ENCODE measurements around the gene LIPC.

The LIPC gene

DNA sequence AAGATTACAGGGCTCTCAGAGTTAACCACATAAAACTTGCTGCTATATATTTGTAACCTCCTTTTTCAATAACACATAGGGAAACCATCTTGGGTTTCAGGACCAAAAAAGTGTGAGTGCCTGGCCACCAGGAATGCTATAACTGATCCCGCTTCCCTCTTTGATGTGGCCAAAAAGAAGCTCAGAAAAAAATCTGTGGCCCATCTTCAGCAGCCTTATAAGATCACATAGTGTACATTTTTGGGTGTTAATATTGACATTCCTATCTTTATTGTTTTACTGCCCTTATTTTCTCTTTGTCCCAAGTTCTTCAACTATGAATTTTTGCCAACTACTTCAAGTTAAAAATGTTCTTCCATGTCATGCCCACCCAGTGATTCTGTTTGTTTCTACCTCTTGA is 102.8 kb downstream of the LIPC start:
- DNase-seq (ENCODE audit: insufficient read length, low spot score) (no peak), FAIRE-seq (no peak)
- TF ChIP-seq, protein P1, sequence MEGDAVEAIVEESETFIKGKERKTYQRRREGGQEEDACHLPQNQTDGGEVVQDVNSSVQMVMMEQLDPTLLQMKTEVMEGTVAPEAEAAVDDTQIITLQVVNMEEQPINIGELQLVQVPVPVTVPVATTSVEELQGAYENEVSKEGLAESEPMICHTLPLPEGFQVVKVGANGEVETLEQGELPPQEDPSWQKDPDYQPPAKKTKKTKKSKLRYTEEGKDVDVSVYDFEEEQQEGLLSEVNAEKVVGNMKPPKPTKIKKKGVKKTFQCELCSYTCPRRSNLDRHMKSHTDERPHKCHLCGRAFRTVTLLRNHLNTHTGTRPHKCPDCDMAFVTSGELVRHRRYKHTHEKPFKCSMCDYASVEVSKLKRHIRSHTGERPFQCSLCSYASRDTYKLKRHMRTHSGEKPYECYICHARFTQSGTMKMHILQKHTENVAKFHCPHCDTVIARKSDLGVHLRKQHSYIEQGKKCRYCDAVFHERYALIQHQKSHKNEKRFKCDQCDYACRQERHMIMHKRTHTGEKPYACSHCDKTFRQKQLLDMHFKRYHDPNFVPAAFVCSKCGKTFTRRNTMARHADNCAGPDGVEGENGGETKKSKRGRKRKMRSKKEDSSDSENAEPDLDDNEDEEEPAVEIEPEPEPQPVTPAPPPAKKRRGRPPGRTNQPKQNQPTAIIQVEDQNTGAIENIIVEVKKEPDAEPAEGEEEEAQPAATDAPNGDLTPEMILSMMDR (IDR thresholded peaks at IDR 0.05; ENCODE audit: insufficient read depth, missing control alignments): no peak

DNA sequence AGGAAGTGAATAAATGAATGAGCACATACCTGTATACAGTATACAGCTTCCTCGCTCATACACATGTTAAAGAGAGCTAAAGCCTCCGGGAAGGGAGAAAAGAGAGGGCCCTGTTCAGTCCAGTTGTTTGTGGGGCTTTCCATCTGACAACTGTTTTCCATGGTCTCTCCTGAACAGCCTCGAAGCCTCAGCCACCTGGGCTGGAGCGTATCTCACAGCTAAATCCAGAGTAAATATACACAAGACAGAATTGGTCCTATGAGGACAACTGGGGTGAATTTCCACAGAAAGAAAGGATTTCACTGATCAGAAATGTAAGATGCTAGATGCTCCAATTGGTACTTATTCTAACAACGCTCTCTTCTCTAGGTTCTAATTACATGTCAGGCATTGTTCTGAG is 103.5 kb downstream of the LIPC start:
- DNase-seq (ENCODE audit: insufficient read length, low spot score) (no peak), FAIRE-seq (no peak)
- TF ChIP-seq, protein P1 (IDR thresholded peaks at IDR 0.05; ENCODE audit: insufficient read depth, missing control alignments): no peak

DNA sequence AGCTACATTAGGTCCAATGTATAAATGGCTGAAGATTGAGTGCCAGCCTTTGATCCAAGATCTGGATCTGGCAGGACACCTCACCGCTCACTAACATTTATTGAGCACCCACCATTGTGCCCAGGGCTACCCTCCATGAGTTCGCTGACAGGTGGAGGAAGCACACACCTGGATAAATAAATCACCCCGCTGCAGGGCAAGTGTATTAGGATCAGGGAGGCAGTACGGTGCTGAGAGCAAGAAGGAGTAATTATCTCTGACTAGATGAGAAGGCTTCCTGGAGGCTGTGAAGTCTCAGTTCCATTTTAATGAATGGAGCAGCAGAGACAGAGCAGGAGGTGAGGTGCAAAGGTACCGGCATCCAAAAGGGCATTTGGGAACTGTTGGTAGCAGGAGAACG is 104.1 kb downstream of the LIPC start:
- FAIRE-seq (no peak), DNase-seq (ENCODE audit: insufficient read length, low spot score) (no peak)
- TF ChIP-seq, protein P1 (IDR thresholded peaks at IDR 0.05; ENCODE audit: insufficient read depth, missing control alignments): no peak

DNA sequence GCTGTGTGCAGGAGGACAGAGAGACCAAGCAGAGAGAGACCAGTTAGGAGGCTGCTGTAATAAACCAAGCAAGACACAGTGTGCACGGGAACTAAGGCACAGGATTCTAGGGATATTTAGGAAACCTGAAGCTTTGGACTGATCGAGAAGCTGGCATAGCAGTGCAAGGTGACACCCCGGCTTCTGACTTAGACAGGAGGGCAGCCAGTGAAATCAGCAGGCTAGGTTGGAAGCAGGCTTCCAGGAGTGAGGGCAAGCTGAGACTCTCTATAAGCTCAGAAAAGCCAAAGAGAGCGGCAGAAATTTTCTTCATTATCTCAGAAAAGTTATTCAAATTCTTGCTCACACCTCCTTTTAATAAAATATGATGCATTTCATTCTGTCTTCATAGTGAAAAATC is 104.6 kb downstream of the LIPC start:
- FAIRE-seq: no peak
- no peak for DNase-seq (ENCODE audit: insufficient read length, low spot score)
- TF ChIP-seq, protein P1 (IDR thresholded peaks at IDR 0.05; ENCODE audit: insufficient read depth, missing control alignments): no peak

DNA sequence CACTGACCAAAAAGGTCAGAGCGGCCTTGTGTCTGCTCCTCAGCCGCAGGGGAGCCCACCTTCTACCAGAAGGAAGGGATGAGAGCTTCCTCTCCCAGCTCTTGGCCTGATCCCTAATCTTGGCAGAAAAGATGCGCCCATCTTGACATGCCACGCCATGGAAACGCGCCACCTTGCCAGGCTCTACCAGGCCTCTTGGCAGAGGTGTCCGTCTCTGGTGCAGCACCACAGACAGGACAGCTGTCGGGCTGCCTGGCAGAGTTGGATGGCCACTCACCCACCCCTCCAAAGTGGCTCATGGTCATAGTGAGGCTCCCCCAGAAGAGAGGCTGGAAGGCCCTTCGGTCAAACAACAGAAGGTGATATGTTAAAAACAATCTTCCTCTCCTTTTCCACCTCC is 105.2 kb downstream of the LIPC start:
- TF ChIP-seq, protein P1 (IDR thresholded peaks at IDR 0.05; ENCODE audit: insufficient read depth, missing control alignments): no peak
- no peak for DNase-seq (ENCODE audit: insufficient read length, low spot score)
- no peak for FAIRE-seq

DNA sequence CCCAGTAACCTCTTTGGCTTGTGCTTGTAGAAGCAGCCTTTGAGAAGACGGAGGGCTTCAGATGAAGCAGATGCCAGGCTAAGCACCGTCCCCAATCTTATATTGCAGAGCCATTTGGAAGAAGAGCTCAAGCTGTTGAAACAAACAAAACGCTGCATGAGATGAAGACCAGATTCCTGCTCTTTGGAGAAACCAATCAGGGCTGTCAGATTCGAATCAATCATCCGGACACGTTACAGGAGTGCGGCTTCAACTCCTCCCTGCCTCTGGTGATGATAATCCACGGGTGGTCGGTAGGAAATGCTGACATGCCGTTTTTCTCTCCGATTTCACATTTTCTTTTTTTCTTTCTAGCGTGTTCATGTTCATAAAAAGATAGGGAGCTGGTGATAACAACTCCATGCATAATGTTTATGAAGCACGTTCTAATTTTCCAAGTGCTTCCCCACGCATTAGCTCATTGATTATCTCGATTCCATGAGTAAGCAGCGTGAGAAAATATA is 106.5 kb downstream of the LIPC start:
- no peak for FAIRE-seq
- no peak for DNase-seq (ENCODE audit: insufficient read length, low spot score)
- TF ChIP-seq, protein P1 (IDR thresholded peaks at IDR 0.05; ENCODE audit: insufficient read depth, missing control alignments): no peak

DNA sequence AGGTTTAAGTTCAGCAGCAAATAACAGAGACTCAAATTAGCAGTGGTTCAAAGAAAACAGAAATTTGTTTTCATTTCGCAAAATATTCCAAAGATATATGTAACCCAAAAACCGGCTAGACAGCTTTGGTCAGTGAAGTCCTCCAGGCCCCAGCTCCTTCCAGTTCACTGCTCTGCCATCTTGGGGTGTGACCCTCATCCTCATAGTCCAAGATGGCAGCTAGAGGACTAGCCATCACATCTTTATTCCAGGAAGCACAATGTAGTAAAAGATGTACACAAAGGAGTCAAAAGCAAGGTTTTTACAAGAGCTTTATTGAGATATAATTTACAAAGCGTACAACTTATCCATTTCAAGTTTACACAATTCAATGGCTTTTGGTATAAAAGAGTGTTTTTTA is 107.1 kb downstream of the LIPC start:
- FAIRE-seq: no peak
- TF ChIP-seq, protein P1 (IDR thresholded peaks at IDR 0.05; ENCODE audit: insufficient read depth, missing control alignments): no peak

More for the DNA sequence above, 107.1 kb downstream of the LIPC start:
- DNase-seq (ENCODE audit: insufficient read length, low spot score): no peak

All from D721Med (cell line).